ENCODE measurements around the gene RAB18. TPM values are rescaled to one million over a fixed set of nuclear protein-coding genes. Genes with fewer than 3 reads are reported as not detected.

Gene RAB18
- total RNA-seq, 1 donor = 47.8 TPM

- no peaks in the 10 kb centered on the region for H3K4me1 ChIP-seq (ENCODE audit: insufficient read depth, low read length)
- H2AFZ ChIP-seq (ENCODE audit: low read length) = no peak overlapping the region
- no peak overlapping the region for H3K27ac ChIP-seq (ENCODE audit: low read depth, low read length)
- H3K79me2 ChIP-seq (ENCODE audit: insufficient read depth, low read length) = peaks cover 4% of the 10 kb centered on the region
- no peak overlapping the region for H3K4me2 ChIP-seq (ENCODE audit: insufficient read depth, low read length)
- DNase-seq (ENCODE audit: insufficient read length, low spot score, missing footprints) = no peak
- H3K9me3 ChIP-seq (ENCODE audit: low read depth, low read length) = no peaks in the 10 kb centered on the region
- no peaks in the 10 kb centered on the region for H4K20me1 ChIP-seq (ENCODE audit: insufficient read depth, low read length)
- TF ChIP-seq CTCF (IDR thresholded peaks at IDR 0.05; ENCODE audit: extremely low read depth, low read depth, low read length) = no peak
- no peaks in the 10 kb centered on the region for H3K27me3 ChIP-seq (ENCODE audit: insufficient read depth, low read length)
- peaks cover 36% of the 10 kb centered on the region for H3K36me3 ChIP-seq (ENCODE audit: insufficient read depth, low read length)
- no peak overlapping the region for H3K4me3 ChIP-seq (ENCODE audit: insufficient read depth, low read length)
Observed at GRCh38 chr10:27541796-27542729, 38.0 kb downstream of the RAB18 start.

- H3K4me2 ChIP-seq (ENCODE audit: insufficient read depth, low read length) = no peak overlapping the region
- no peak overlapping the region for H3K4me3 ChIP-seq (ENCODE audit: insufficient read depth, low read length)
- no peaks in the 10 kb centered on the region for H3K4me1 ChIP-seq (ENCODE audit: insufficient read depth, low read length)
- H3K79me2 ChIP-seq (ENCODE audit: insufficient read depth, low read length) = peaks cover 3% of the 10 kb centered on the region
- H3K9me3 ChIP-seq (ENCODE audit: low read depth, low read length) = no peaks in the 10 kb centered on the region
- no peak overlapping the region for H2AFZ ChIP-seq (ENCODE audit: low read length)
- DNase-seq (ENCODE audit: insufficient read length, low spot score, missing footprints) = no peak
- no peaks in the 10 kb centered on the region for H3K27me3 ChIP-seq (ENCODE audit: insufficient read depth, low read length)
- peaks cover 33% of the 10 kb centered on the region for H3K36me3 ChIP-seq (ENCODE audit: insufficient read depth, low read length)
- no peak for TF ChIP-seq CTCF (IDR thresholded peaks at IDR 0.05; ENCODE audit: extremely low read depth, low read depth, low read length)
- H4K20me1 ChIP-seq (ENCODE audit: insufficient read depth, low read length) = no peaks in the 10 kb centered on the region
- H3K27ac ChIP-seq (ENCODE audit: low read depth, low read length) = no peak overlapping the region
Observed at GRCh38 chr10:27542812-27543211, 38.7 kb downstream of the RAB18 start.

- no peak for TF ChIP-seq CTCF (IDR thresholded peaks at IDR 0.05; ENCODE audit: extremely low read depth, low read depth, low read length)
- H3K27ac ChIP-seq (ENCODE audit: low read depth, low read length) = no peak overlapping the region
- H3K4me2 ChIP-seq (ENCODE audit: insufficient read depth, low read length) = no peak overlapping the region
- H3K9me3 ChIP-seq (ENCODE audit: low read depth, low read length) = no peaks in the 10 kb centered on the region
- peaks cover 11% of the 10 kb centered on the region for H3K36me3 ChIP-seq (ENCODE audit: insufficient read depth, low read length)
- no peaks in the 10 kb centered on the region for H3K79me2 ChIP-seq (ENCODE audit: insufficient read depth, low read length)
- H3K4me3 ChIP-seq (ENCODE audit: insufficient read depth, low read length) = no peak overlapping the region
- H3K4me1 ChIP-seq (ENCODE audit: insufficient read depth, low read length) = no peaks in the 10 kb centered on the region
- H4K20me1 ChIP-seq (ENCODE audit: insufficient read depth, low read length) = no peaks in the 10 kb centered on the region
- H3K27me3 ChIP-seq (ENCODE audit: insufficient read depth, low read length) = no peaks in the 10 kb centered on the region
- DNase-seq (ENCODE audit: insufficient read length, low spot score, missing footprints) = no peak
- no peak overlapping the region for H2AFZ ChIP-seq (ENCODE audit: low read length)
Observed at GRCh38 chr10:27547047-27547446, 42.9 kb downstream of the RAB18 start.

GRCh38 chr10:27547482-27547881, 43.4 kb downstream of the RAB18 start:
- no peak overlapping the region for H3K27ac ChIP-seq (ENCODE audit: low read depth, low read length)
- H4K20me1 ChIP-seq (ENCODE audit: insufficient read depth, low read length) = no peaks in the 10 kb centered on the region
- H3K4me3 ChIP-seq (ENCODE audit: insufficient read depth, low read length) = no peak overlapping the region
- no peak overlapping the region for H2AFZ ChIP-seq (ENCODE audit: low read length)
- no peak for TF ChIP-seq CTCF (IDR thresholded peaks at IDR 0.05; ENCODE audit: extremely low read depth, low read depth, low read length)
- no peaks in the 10 kb centered on the region for H3K4me1 ChIP-seq (ENCODE audit: insufficient read depth, low read length)
- no peaks in the 10 kb centered on the region for H3K27me3 ChIP-seq (ENCODE audit: insufficient read depth, low read length)
- H3K79me2 ChIP-seq (ENCODE audit: insufficient read depth, low read length) = no peaks in the 10 kb centered on the region
- no peak overlapping the region for H3K4me2 ChIP-seq (ENCODE audit: insufficient read depth, low read length)
- peaks cover 8% of the 10 kb centered on the region for H3K36me3 ChIP-seq (ENCODE audit: insufficient read depth, low read length)
- H3K9me3 ChIP-seq (ENCODE audit: low read depth, low read length) = no peaks in the 10 kb centered on the region
- DNase-seq (ENCODE audit: insufficient read length, low spot score, missing footprints) = no peak
